Ovary (tissue), 3 donors: ENCODE measurements around the gene SRC.

Experiments
- CTCF ChIP-seq, 3 donors: fragments of 450-650 bp in 2 of 3; fragments of 200-600 bp in 1 of 3; IDR thresholded peaks; one replicate each; pipeline versions ENCODE4 v1.5.1 to v1.8.0; 2016 to 2022; ENCODE audit warnings: antibody characterized with exemption in 3 of 3, mild to moderate bottlenecking in 1 of 3
- EP300 ChIP-seq: sonication (generic); formaldehyde crosslinking; IDR thresholded peaks from one replicate; pipeline ENCODE4 v1.6.1; 2017; ENCODE audit warnings: antibody characterized with exemption
- POLR2A ChIP-seq: fragments of 450-650 bp; IDR thresholded peaks from one replicate; pipeline ENCODE4 v1.6.1; 2017; ENCODE audit warnings: antibody characterized with exemption, mild to moderate bottlenecking, moderate library complexity
- donor health status: DM: no; HTN: no; CAD: no.

- TF ChIP-seq POLR2A: no peak
- TF ChIP-seq CTCF (IDR thresholded peaks at IDR 0.05): no peak
- no peak for TF ChIP-seq EP300
These were observed 31.6 kb downstream of the SRC start for GRCh38 chr20:37377346-37378081.
